ENCODE results near the gene OR11G2. TPM values are rescaled to one million over a fixed set of nuclear protein-coding genes. Genes with fewer than 3 reads are reported as not detected.

OR11G2 gene
- polyA plus RNA-seq, 1 of the 3 experiments (the other 2 are of a cell fraction) = not detected

- no peak for DNase-seq
- WGBS (ENCODE audit: low lambda C conversion rate) = 3% methylated on average over 1 of the region's 1 CpG
- ChIA-PET CTCF (interaction anchor here (0.8 to 1.1 kb wide), 3 partner anchors 10 to 87 kb away, joined by 3 read pairs; no protein-coding TSS in a partner anchor), POLR2A (no interaction called here)
- H3K27me3 ChIP-seq (ENCODE audit: insufficient read depth) = peaks cover 5% of the 10 kb centered on the region; the same call in 1 of the 2 replicates
- H3K4me3 ChIP-seq (ENCODE audit: low read depth in 2 of 2, low read length in 1 of 2) = no peak overlapping the region
- no peaks in the 10 kb centered on the region for H3K79me2 ChIP-seq (ENCODE audit: insufficient read depth)
- H2AFZ ChIP-seq (ENCODE audit: low read depth) = no peak overlapping the region
- H3K9ac ChIP-seq = no peak overlapping the region
- no peaks in the 10 kb centered on the region for H3F3A ChIP-seq (replicated peaks; ENCODE audit: insufficient read depth)
- H4K20me1 ChIP-seq (ENCODE audit: insufficient read depth) = no peaks in the 10 kb centered on the region
- H3K27ac ChIP-seq (ENCODE audit: low read depth in 2 of 2, low read length in 1 of 2) = no peak overlapping the region
- H3K36me3 ChIP-seq (replicated peaks in 1 of 2; ENCODE audit: control insufficient read depth in 1 of 2, insufficient read depth in 2 of 2, low read length in 1 of 2) = no peaks in the 10 kb centered on the region
- TF ChIP-seq CHD2 (IDR thresholded peaks at IDR 0.05; ENCODE audit: low read length, partially characterized antibody) (no peak), TEAD4 (IDR thresholded peaks at IDR 0.05; ENCODE audit: borderline replicate concordance, insufficient read depth) (no peak), MEF2A (IDR thresholded peaks at IDR 0.05; ENCODE audit: borderline replicate concordance, low read depth) (no peak), FOSL2 (IDR thresholded peaks at IDR 0.05; ENCODE audit: borderline replicate concordance, low read depth) (no peak), SIN3A (IDR thresholded peaks at IDR 0.05; ENCODE audit: borderline replicate concordance, low read depth, low read length) (no peak), USF2 (IDR thresholded peaks at IDR 0.05; ENCODE audit: borderline replicate concordance, low read depth, low read length) (no peak), REST (IDR thresholded peaks at IDR 0.05; ENCODE audit: low read depth, low read length) (no peak), RCOR1 (IDR thresholded peaks at IDR 0.05; ENCODE audit: low read length) (no peak), FOXJ3 (CRISPR knock-in tag; IDR thresholded peaks at IDR 0.05) (no peak), PBX3 (IDR thresholded peaks at IDR 0.05) (no peak), JUND (IDR thresholded peaks at IDR 0.05) (no peak), ZBTB33 (IDR thresholded peaks at IDR 0.05; ENCODE audit: borderline replicate concordance, low read depth) (no peak), NFIC (IDR thresholded peaks at IDR 0.05; ENCODE audit: borderline replicate concordance) (no peak), YY1 (IDR thresholded peaks at IDR 0.05; ENCODE audit: low read depth) (no peak), MXI1 (IDR thresholded peaks at IDR 0.05; ENCODE audit: low read depth, low read length) (no peak), EZH2phosphoT487 (IDR thresholded peaks at IDR 0.05; ENCODE audit: borderline replicate concordance, low read depth) (no peak), CTCF (IDR thresholded peaks at IDR 0.05) (no peak), TCF12 (IDR thresholded peaks at IDR 0.05) (no peak)
- H3K9me2 ChIP-seq = no peaks in the 10 kb centered on the region
- H3K9me3 ChIP-seq = no peaks in the 10 kb centered on the region; the same call in 1 of the 2 replicates
- H3K4me2 ChIP-seq = no peak overlapping the region
- H3K4me1 ChIP-seq (ENCODE audit: control insufficient read depth in 1 of 2, insufficient read depth in 2 of 2, low read depth in 1 of 2, low read length in 1 of 2) = no peaks in the 10 kb centered on the region
Observed at GRCh38 chr14:20144820-20145219, 45.9 kb upstream of the OR11G2 start.

All from SK-N-SH (cell line).